A549 (cell line): ENCODE data around the gene NPBWR2. TPM values are rescaled to one million over a fixed set of nuclear protein-coding genes. Genes with fewer than 3 reads are reported as not detected.
A peak's percentile ranks its signal among the peaks of the same experiment; 100 is the strongest.

Experiments used
- ATAC-seq, 2 experiments: fragments of 200-7000 bp in 1 of 2; fragments of >200 bp in 1 of 2; cut with Nextera tagmentation in 1 of 2; cut with Tn5 transposase in 1 of 2; 3 replicates each; pipeline versions ENCODE4 v1.8.0 to v1.9.1; 2018 to 2020; ENCODE audit warnings: mild to moderate bottlenecking in 1 of 2, moderate library complexity in 1 of 2
- CTCF ChIA-PET: fragments of 300-600 bp; sonication (Branson Sonifier 250); formaldehyde crosslinking; extraction: SDS; loops from one replicate; lab custom pipeline; 2021; ENCODE audit warnings: antibody characterized with exemption, inconsistent platforms; lab: Yijun Ruan, JAX
- POLR2A ChIA-PET: fragments of 350-600 bp; formaldehyde crosslinking; extraction: SDS; loops from one replicate; lab custom pipeline; 2021; ENCODE audit warnings: antibody characterized with exemption, inconsistent platforms; lab: Yijun Ruan, JAX
- DNase-seq, 2 experiments: peaks; one replicate each; pipeline versions ENCODE4 v3.0.0 to v3.0.0-alpha.2; 2011 to 2016; ENCODE audit warnings: low read depth in 1 of 2, low spot score in 1 of 2
- FAIRE-seq: peaks from 2 replicates; lab custom pipeline; 2011; peaks lifted over from hg19 to GRCh38; lab: Jason Lieb, UNC
- H3K27ac ChIP-seq, 2 experiments: fragments of >200 bp; sonication (Bioruptor Twin); formaldehyde crosslinking; 3 replicates each; pipeline ENCODE4 v1.5.1; 2016 to 2017
- H3K4me1 ChIP-seq: fragments of >200 bp; sonication (Bioruptor Twin); formaldehyde crosslinking; 3 replicates; pipeline ENCODE4 v1.6.1; 2016
- H3K4me2 ChIP-seq: fragments of >200 bp; sonication (Bioruptor Twin); formaldehyde crosslinking; 3 replicates; pipeline ENCODE4 v1.6.1; 2016
- H3K4me3 ChIP-seq: fragments of >200 bp; sonication (Bioruptor Twin); formaldehyde crosslinking; 3 replicates; pipeline ENCODE4 v1.5.1; 2016
- H3K9me3 ChIP-seq: fragments of >200 bp; sonication (Bioruptor Twin); formaldehyde crosslinking; 3 replicates; pipeline ENCODE4 v1.6.1; 2016
- CBX8 ChIP-seq: fragments of 200-600 bp; sonication (generic); IDR thresholded peaks from 2 replicates; pipeline ENCODE4 v1.6.1; 2016
- CHD4 ChIP-seq: fragments of 200-600 bp; sonication (generic); IDR thresholded peaks from 2 replicates; pipeline ENCODE4 v1.6.1; 2016; ENCODE audit warnings: antibody characterized with exemption, mild to moderate bottlenecking, borderline replicate concordance
- EHMT2 ChIP-seq: fragments of 200-600 bp; sonication (generic); IDR thresholded peaks from 2 replicates; pipeline ENCODE4 v1.6.1; 2016; ENCODE audit warnings: antibody characterized with exemption, low read depth, mild to moderate bottlenecking, moderate library complexity
- EP300 ChIP-seq, 2 experiments: fragments of >200 bp; sonication (Bioruptor Twin); formaldehyde crosslinking; IDR thresholded peaks; 2 replicates in 1 of 2; 3 replicates in 1 of 2; pipeline ENCODE4 v1.6.1; 2016 to 2017
- ESRRA ChIP-seq: fragments of 150-350 bp; IDR thresholded peaks from 2 replicates; pipeline ENCODE4 v1.6.1; 2014; ENCODE audit warnings: mild to moderate bottlenecking, low read length, borderline replicate concordance
- HOXA7 ChIP-seq: fragments of 250-450 bp; sonication (Bioruptor Pico); IDR thresholded peaks from 2 replicates; pipeline ENCODE4 v1.5.0; 2020; ENCODE audit warnings: mild to moderate bottlenecking, moderate library complexity
- HOXB5 ChIP-seq: fragments of 250-450 bp; sonication (Bioruptor Pico); IDR thresholded peaks from 2 replicates; pipeline ENCODE4 v1.5.0; 2020; ENCODE audit warnings: mild to moderate bottlenecking, moderate library complexity
- KDM1A ChIP-seq: fragments of 200-600 bp; sonication (generic); IDR thresholded peaks from 2 replicates; pipeline ENCODE4 v1.6.1; 2016; ENCODE audit warnings: low read depth, mild to moderate bottlenecking
- KDM5A ChIP-seq: fragments of 200-600 bp; sonication (generic); IDR thresholded peaks from 2 replicates; pipeline ENCODE4 v1.6.1; 2016; ENCODE audit warnings: antibody characterized with exemption, mild to moderate bottlenecking
- MAZ ChIP-seq: fragments of 150-350 bp; IDR thresholded peaks from 2 replicates; pipeline ENCODE4 v1.6.1; 2014; ENCODE audit warnings: antibody characterized with exemption, low read depth, low read length, borderline replicate concordance
- NFE2L2 ChIP-seq: fragments of 150-350 bp; conservative IDR thresholded peaks from 2 replicates; pipeline ENCODE4 v1.6.1; 2014; ENCODE audit warnings: low read length
- NPAS2 ChIP-seq: fragments of 250-450 bp; sonication (Bioruptor Pico); IDR thresholded peaks from 2 replicates; pipeline ENCODE4 v1.8.0; 2022; ENCODE audit warnings: mild to moderate bottlenecking, moderate library complexity, borderline replicate concordance
- NR3C1 ChIP-seq: fragments of >200 bp; sonication (Bioruptor Twin); formaldehyde crosslinking; IDR thresholded peaks from 3 replicates; pipeline ENCODE4 v1.6.1; 2017
- POLR2A ChIP-seq: IDR thresholded peaks from 2 replicates; pipeline ENCODE4 v1.6.1; 2012; ENCODE audit warnings: mild to moderate bottlenecking, low read length
- RAD21 ChIP-seq, 2 experiments: fragments of >200 bp in 1 of 2; sonication (Bioruptor Twin) in 1 of 2; formaldehyde crosslinking in 1 of 2; IDR thresholded peaks in 1 of 2; conservative IDR thresholded peaks in 1 of 2; 2 replicates in 1 of 2; 3 replicates in 1 of 2; pipeline ENCODE4 v1.6.1; 2012 to 2018; ENCODE audit warnings: inconsistent platforms in 1 of 2
- SMC3 ChIP-seq: fragments of >200 bp; sonication (Bioruptor Twin); formaldehyde crosslinking; IDR thresholded peaks from 3 replicates; pipeline ENCODE4 v1.6.1; 2018; ENCODE audit warnings: inconsistent platforms
- SREBF2 ChIP-seq: fragments of 450-650 bp; IDR thresholded peaks from 2 replicates; pipeline ENCODE4 v1.6.1; 2014; ENCODE audit warnings: mild to moderate bottlenecking, moderate library complexity
- ZC3H11A ChIP-seq: fragments of 450-650 bp; IDR thresholded peaks from 2 replicates; pipeline ENCODE4 v1.6.1; 2014; ENCODE audit warnings: antibody characterized with exemption, mild to moderate bottlenecking
- ZFP36 ChIP-seq: fragments of 450-650 bp; IDR thresholded peaks from 2 replicates; pipeline ENCODE4 v1.6.1; 2014; ENCODE audit warnings: borderline replicate concordance; ENCODE audit not compliant: partially characterized antibody
- ZNF302 ChIP-seq: fragments of 250-450 bp; sonication (Bioruptor Pico); IDR thresholded peaks from 2 replicates; pipeline ENCODE4 v1.9.0; 2021; ENCODE audit warnings: inconsistent platforms, mild to moderate bottlenecking, moderate library complexity
- WGBS: methylation state at CpG from one replicate; pipeline ENCODE4 v1.1.6; 2017; ENCODE audit errors: missing lambda C conversion rate; 5-methylcytosine and 5-hydroxymethylcytosine counted together
- polyA plus RNA-seq, 4 experiments: library from polyadenylated mRNA; depleted of rRNA in 3 of 4; stranded (reverse); fragments of >200 nt; fragmentation: RNase III in 1 of 4; extraction: RNeasy Plus Mini Kit Qiagen cat#74134 plus additional on column Dnase treatment in 1 of 4; gene quantifications; 2 replicates in 3 of 4; 3 replicates in 1 of 4; pipeline ENCODE4 v1.2.3, GENCODE V29; 2011 to 2017
- TF ChIP-seq, protein P1 (sequence below): fragments of >200 bp; sonication (Bioruptor Twin); formaldehyde crosslinking; IDR thresholded peaks from 3 replicates; pipeline ENCODE4 v1.5.1; 2016
- TF ChIP-seq, protein P2 (sequence below): fragments of >200 bp; sonication (Bioruptor Twin); formaldehyde crosslinking; IDR thresholded peaks from 3 replicates; pipeline ENCODE4 v1.6.1; 2016
- TF ChIP-seq, protein P3 (sequence below): fragments of 450-650 bp; IDR thresholded peaks from 2 replicates; pipeline ENCODE4 v1.6.1; 2014; ENCODE audit warnings: antibody characterized with exemption

Gene NPBWR2
- polyA plus RNA-seq, 2 of the 4 experiments (the other 2 are of a cell fraction) = not detected

DNA sequence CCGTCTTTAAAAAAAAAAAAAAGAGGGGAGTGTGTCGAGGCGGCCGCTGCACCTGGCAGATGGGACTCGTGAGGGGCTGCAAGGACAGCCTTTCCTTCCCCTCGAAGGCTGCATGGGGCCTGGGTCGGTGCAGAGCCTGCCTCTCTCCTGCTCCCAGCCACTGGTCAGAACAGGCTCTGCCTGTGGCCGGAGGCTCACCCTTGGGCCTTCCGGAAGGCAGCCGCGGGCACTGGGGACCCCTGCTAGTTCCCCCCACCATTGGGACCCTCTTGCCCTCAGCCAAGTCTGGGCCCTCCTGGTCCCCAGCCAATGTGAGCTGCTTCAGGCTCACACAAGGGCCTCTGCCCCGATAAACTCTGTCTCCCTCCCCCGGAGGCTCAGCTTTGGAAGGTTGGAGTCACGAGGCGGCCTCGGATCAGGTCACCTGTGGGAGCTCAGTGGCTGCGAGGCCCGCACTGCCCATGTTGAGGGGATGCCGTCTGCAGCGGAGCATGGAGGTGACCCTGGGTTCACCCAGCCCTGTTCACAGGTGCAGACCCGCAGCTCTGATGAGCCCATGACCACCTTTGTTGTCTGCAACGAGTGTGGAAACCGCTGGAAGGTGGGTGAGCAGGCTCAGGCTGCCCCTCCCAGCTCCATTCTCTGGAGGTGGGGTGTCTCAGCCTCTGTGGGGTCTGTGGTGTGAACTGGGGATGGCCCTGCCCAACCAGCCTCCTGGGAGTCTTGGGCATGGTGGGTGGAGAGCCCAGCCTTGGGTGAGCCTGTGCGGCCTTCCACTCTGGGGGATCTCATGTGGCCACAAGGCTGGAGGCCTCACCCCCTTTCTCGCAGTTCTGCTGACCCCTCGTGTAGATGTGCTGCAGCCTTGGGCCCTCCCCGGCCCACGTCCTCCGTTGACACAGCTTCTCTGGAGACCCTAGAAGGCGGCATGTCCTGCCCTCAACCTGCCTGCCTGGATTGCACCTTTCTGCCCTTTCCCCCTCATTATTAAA is 35.7 kb downstream of the NPBWR2 start:
- ChIA-PET CTCF (interaction anchor here (1.2 to 3.9 kb wide), 6 partner anchors 8 to 75 kb away, joined by 4 to 34 read pairs (median 12); partner anchors contain the start of genes OPRL1 and RGS19), POLR2A (interaction anchor here (0.8 kb wide), 1 partner anchor 9 kb away, joined by 3 read pairs; the partner anchor contains the start of gene TCEA2)

DNA sequence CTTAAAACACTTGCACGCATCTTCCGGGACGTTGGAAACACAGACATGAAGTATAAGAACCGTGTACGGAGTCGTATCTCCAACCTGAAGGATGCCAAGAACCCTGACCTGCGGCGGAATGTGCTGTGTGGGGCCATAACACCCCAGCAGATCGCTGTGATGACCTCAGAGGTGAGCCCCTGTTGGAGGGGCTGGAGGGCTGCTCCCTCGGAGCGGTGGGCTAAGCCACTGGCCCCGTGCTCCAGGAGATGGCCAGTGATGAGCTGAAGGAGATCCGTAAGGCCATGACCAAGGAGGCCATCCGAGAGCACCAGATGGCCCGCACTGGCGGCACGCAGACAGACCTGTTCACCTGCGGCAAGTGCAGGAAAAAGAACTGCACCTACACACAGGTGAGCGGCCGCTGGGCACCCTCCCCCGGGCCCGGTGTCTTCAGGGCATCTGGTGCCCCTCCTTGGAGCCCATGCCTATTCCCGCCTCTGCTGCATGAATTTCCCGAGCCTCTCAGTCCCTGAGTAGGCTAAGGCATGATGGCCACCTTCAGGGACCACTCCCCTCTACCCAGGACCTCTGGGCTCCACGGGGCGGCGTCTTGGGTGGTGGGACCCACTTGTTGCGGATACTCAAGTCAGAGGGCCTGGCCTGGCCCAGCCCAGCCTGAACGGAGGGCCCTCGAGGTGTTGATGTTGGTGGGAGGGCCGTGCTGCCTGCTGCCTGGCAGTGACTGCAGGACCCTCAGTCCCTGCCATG is 36.9 kb downstream of the NPBWR2 start:
- H3K4me3 ChIP-seq = no peak overlapping the region
- peaks cover 18% of the 10 kb centered on the region for H3K4me1 ChIP-seq
- no peak for DNase-seq
- no peak for FAIRE-seq
- H3K27ac ChIP-seq = no peak overlapping the region
- no peaks in the 10 kb centered on the region for H3K9me3 ChIP-seq
- POLR2A ChIA-PET = no interaction called here
- no peak for ATAC-seq
- CTCF ChIA-PET = interaction anchor here (0.7 to 3.9 kb wide), 18 partner anchors 9 to 547 kb away, joined by 3 to 34 read pairs (median 4); partner anchors contain the start of genes LKAAEAR1, OPRL1, PRPF6 and RGS19
- no peak overlapping the region for H3K4me2 ChIP-seq
- 84% methylated on average over 23 of the region's 31 CpGs for WGBS
- TF ChIP-seq CHD4 = no peak
- no peak for TF ChIP-seq NPAS2 (CRISPR knock-in tag)
- TF ChIP-seq POLR2A = no peak
- TF ChIP-seq KDM1A = no peak
- TF ChIP-seq ZNF302 (CRISPR knock-in tag) = no peak
- no peak for TF ChIP-seq EP300 (IDR thresholded peaks at IDR 0.05)
- TF ChIP-seq NR3C1 = no peak
- TF ChIP-seq HOXA7 (CRISPR knock-in tag) = no peak
- TF ChIP-seq, protein P1, sequence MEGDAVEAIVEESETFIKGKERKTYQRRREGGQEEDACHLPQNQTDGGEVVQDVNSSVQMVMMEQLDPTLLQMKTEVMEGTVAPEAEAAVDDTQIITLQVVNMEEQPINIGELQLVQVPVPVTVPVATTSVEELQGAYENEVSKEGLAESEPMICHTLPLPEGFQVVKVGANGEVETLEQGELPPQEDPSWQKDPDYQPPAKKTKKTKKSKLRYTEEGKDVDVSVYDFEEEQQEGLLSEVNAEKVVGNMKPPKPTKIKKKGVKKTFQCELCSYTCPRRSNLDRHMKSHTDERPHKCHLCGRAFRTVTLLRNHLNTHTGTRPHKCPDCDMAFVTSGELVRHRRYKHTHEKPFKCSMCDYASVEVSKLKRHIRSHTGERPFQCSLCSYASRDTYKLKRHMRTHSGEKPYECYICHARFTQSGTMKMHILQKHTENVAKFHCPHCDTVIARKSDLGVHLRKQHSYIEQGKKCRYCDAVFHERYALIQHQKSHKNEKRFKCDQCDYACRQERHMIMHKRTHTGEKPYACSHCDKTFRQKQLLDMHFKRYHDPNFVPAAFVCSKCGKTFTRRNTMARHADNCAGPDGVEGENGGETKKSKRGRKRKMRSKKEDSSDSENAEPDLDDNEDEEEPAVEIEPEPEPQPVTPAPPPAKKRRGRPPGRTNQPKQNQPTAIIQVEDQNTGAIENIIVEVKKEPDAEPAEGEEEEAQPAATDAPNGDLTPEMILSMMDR = no peak
- no peak for TF ChIP-seq ZFP36
- TF ChIP-seq, protein P2, sequence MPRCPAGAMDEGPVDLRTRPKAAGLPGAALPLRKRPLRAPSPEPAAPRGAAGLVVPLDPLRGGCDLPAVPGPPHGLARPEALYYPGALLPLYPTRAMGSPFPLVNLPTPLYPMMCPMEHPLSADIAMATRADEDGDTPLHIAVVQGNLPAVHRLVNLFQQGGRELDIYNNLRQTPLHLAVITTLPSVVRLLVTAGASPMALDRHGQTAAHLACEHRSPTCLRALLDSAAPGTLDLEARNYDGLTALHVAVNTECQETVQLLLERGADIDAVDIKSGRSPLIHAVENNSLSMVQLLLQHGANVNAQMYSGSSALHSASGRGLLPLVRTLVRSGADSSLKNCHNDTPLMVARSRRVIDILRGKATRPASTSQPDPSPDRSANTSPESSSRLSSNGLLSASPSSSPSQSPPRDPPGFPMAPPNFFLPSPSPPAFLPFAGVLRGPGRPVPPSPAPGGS = no peak
- no peak for TF ChIP-seq ESRRA
- no peak for TF ChIP-seq ZC3H11A
- TF ChIP-seq EHMT2 = no peak
- no peak for TF ChIP-seq SREBF2

More for the DNA sequence above, 35.7 kb downstream of the NPBWR2 start:
- FAIRE-seq = no peak
- no peak overlapping the region for H3K4me2 ChIP-seq
- H3K4me1 ChIP-seq = peaks cover 6% of the 10 kb centered on the region; the same call in 2 of the 3 replicates
- H3K9me3 ChIP-seq = no peaks in the 10 kb centered on the region
- no peak for DNase-seq
- 88% methylated on average over 30 of the region's 30 CpGs for WGBS
- H3K27ac ChIP-seq = no peak overlapping the region
- H3K4me3 ChIP-seq = no peak overlapping the region
- no peak for ATAC-seq
- TF ChIP-seq CBX8 (no peak), SREBF2 (no peak)

DNA sequence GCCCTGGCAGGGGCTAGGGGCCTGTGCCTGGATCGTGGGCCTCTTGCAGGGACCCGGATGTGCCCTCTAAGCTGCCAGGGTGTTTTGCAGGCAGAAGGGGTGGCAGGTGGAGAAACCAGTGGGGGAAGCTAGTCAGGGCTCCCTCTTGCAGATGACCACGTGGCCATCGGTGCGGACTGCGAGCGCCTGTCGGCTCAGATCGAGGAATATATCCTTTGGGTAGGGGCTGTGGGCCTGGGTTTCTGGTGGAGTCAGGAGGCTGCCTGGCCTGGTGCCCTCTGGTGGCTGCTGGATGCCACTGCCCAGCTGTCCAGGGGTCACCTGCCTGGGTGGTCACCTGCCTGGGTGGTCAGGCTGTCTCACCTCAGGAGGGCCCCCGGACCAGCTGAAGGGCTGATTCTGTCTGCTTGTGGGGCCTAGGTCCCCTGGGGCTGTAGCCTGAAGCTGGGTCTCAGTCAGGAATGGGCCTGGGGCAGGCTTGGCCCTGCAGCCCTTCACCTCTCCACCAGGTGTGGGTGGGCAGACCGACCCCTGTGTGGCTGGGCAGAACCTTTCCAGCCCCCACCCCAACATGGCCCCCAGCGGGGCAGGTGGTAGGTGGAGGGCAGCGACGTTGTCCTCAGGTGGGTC is 37.6 kb downstream of the NPBWR2 start:
- ChIA-PET CTCF (interaction anchor here (0.7 to 3.7 kb wide), 19 partner anchors 10 to 547 kb away, joined by 3 to 34 read pairs (median 4); partner anchors contain the start of genes LKAAEAR1, OPRL1, PRPF6 and RGS19), POLR2A (no interaction called here)
- peaks cover 25% of the 10 kb centered on the region for H3K4me1 ChIP-seq
- H3K27ac ChIP-seq = no peak overlapping the region
- H3K4me3 ChIP-seq = no peak overlapping the region
- H3K9me3 ChIP-seq = no peaks in the 10 kb centered on the region
- FAIRE-seq (no peak), DNase-seq (peak in 1 of 2 experiments; percentile 87), ATAC-seq (peak; percentile 60 to 79)
- H3K4me2 ChIP-seq = no peak overlapping the region
- 33% methylated on average over 4 of the region's 14 CpGs for WGBS
- TF ChIP-seq MAZ (no peak), SMC3 (peak; percentile 63), HOXB5 (CRISPR knock-in tag) (no peak), NFE2L2 (no peak), RAD21 (conservative IDR thresholded peaks at IDR 0.05 in 1 of 2, IDR thresholded peaks at IDR 0.05 in 1 of 2) (peak; percentile 31 to 40; a peak in 2 of 5 replicates), KDM5A (no peak)
- TF ChIP-seq, protein P1 = peak; percentile 68
- TF ChIP-seq, protein P3, sequence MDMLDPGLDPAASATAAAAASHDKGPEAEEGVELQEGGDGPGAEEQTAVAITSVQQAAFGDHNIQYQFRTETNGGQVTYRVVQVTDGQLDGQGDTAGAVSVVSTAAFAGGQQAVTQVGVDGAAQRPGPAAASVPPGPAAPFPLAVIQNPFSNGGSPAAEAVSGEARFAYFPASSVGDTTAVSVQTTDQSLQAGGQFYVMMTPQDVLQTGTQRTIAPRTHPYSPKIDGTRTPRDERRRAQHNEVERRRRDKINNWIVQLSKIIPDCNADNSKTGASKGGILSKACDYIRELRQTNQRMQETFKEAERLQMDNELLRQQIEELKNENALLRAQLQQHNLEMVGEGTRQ = peak; percentile 68
